Dermis lymphatic vessel endothelial cell (primary cell): ENCODE results near the gene PRKCD. TPM values are rescaled to one million over a fixed set of nuclear protein-coding genes. Genes with fewer than 3 reads are reported as not detected.

ENCODE experiments used
- total RNA-seq: library from RNA; depleted of rRNA; stranded (reverse); fragments of >200 nt; gene quantifications from 2 replicates; pipeline ENCODE4 v1.2.1, GENCODE V29; 2014

The PRKCD gene
- 1.4 and 1.7 TPM in 2 replicates for total RNA-seq

DNA sequence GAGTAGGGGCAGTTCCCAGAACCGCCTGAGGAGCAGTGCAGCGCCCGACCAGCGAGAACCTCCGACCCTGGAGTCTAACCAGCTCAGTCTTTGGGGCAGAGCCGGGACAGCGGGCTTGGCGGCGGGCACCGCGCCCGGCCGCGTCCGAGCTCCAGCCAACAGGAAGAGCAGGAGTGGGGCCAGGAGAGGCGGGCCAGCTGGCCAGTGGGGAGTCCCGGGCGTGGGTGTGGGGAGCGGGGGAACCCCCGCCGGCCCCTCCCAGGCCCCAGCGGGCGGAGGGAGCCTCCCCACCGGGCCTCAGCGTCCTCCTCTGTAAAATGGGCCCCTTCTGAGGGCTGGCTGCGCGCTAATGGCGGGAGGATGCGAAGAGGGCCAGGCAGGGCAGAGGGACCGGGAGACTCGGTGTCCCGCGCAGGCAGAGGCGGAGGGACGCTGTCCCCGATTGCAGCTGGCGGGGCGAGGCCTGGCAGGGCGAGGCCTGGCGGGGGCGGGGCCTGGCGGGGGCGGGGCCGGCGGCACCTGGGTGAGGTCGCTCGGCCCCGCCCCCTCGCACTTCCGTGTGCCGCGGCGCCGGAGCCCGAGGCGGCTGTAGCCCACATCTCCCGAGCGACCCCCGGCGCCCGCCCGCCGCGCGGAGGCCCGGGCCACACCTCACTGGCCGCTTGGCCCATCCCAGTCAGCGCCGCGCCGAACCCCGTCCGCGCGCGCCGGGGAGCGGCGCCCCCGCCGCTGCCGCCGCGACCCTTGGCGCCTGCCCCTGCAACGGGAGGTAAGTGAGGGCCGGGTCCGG lies at the start of gene PRKCD:
Gene PRKCD, plus strand, starts transcription at position 550 of the 790 bp plus-strand sequence. CDS start 17,214 bp downstream, outside the sequence.

DNA sequence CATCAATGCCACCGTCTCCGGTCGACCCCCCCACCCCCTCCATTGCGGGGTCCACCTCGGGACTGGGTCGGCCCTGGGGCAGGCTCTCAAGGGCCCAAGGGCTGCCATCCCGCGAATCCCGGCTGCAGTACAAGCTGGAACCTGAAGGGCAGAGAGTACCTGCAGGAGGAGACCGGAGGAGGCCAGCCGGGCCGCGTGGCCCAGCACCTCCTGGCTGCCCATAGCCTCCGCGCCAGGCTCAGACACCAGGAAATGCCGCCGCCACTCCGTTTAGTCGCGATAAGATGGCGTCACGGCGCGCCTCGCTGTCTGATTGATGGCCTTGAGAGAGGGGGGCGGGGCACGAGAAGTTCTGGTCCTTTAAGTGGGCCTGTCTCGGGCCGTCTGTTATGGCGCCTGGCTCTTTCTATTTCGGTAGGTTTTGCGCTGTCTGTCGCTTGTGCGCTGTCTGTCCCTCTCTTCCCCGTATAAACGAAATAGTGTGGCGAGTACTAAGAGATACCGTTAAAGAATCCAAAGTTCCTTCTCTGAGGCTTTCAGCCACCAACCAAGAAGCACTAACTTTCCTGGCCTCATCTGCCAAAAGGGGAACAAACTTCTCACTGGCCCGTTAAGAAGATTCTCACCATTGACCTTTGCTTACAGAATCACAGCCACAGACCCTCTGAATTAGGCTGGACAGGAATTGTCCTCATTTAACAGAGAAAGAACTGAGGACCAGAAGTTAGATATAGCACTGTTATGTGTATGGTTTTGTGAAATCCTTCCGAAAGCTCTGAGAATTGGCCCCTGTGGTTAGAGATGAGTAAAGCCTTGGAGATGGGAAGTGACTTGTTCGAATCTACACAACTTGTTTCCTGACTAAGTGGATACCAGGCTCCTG lies 30.6 kb upstream of the PRKCD start, which contains the start of gene RFT1:
Gene RFT1, minus strand, starts transcription at position 257 of the 883 bp plus-strand sequence. Its CDS starts 35 bp downstream, at position 222.

Other genes with a start within 250 kb of the PRKCD start
- gene SFMBT1, start 115.1 kb upstream of the PRKCD start, total RNA-seq, result 3.5 and 4.5 TPM in 2 replicates
- 11.8 and 16.8 TPM in 2 replicates for gene RFT1, start 30.8 kb upstream of the PRKCD start, total RNA-seq
- gene TKT, start 94.8 kb downstream of the PRKCD start, total RNA-seq, result 172 and 283 TPM in 2 replicates
- gene DCP1A, start 186.3 kb downstream of the PRKCD start, total RNA-seq, result 12.2 and 16.7 TPM in 2 replicates